Hepatic stellate cell (primary cell): ENCODE results near the gene MEX3D.

Experiments used
- DNase-seq: peaks from one replicate; pipeline ENCODE4 v3.0.0; 2011; ENCODE audit warnings: low spot score

Gene MEX3D

GRCh38 chr19:1518471-1518870 lies 49.7 kb downstream of the MEX3D start:
- no peak for DNase-seq

- DNase-seq: no peak
Measured at GRCh38 chr19:1516395-1516753, 51.8 kb downstream of the MEX3D start.

- no peak for DNase-seq
Measured at GRCh38 chr19:1514986-1515721, 53.0 kb downstream of the MEX3D start.

- no peak for DNase-seq
Measured at GRCh38 chr19:1514295-1514661, 53.8 kb downstream of the MEX3D start.

GRCh38 chr19:1513499-1514294 lies 54.4 kb downstream of the MEX3D start:
- peak; percentile 73 for DNase-seq

GRCh38 chr19:1512671-1513498 lies 55.2 kb downstream of the MEX3D start, which contains the start of gene ADAMTSL5:
TSS of gene ADAMTSL5 (minus strand) at chr19:1513019. CDS start at chr19:1510943, 2,076 bp downstream.
- DNase-seq: peak; percentile 73

GRCh38 chr19:1511318-1512317 lies 56.5 kb downstream of the MEX3D start:
- no peak for DNase-seq

- DNase-seq: no peak
Measured at GRCh38 chr19:1510807-1511206, 57.3 kb downstream of the MEX3D start.

GRCh38 chr19:1510442-1510806 lies 57.7 kb downstream of the MEX3D start:
- DNase-seq: no peak

GRCh38 chr19:1509602-1510441 lies 58.3 kb downstream of the MEX3D start:
- DNase-seq: no peak

GRCh38 chr19:1508507-1508856 lies 59.6 kb downstream of the MEX3D start:
- no peak for DNase-seq

GRCh38 chr19:1507763-1508506 lies 60.2 kb downstream of the MEX3D start:
- DNase-seq: peak; percentile 100

GRCh38 chr19:1507192-1507660 lies 60.9 kb downstream of the MEX3D start:
- DNase-seq: no peak

- no peak for DNase-seq
Measured at GRCh38 chr19:1505991-1506881, 61.9 kb downstream of the MEX3D start.

GRCh38 chr19:1505012-1505411 lies 63.1 kb downstream of the MEX3D start:
- DNase-seq: no peak
